ELR (cell line): Measurements from ENCODE around the gene EPN1.

ENCODE experiments used
- DNase-seq: peaks from one replicate; pipeline ENCODE4 v3.0.0-alpha.2; 2015; ENCODE audit warnings: low read depth

The EPN1 gene

DNA sequence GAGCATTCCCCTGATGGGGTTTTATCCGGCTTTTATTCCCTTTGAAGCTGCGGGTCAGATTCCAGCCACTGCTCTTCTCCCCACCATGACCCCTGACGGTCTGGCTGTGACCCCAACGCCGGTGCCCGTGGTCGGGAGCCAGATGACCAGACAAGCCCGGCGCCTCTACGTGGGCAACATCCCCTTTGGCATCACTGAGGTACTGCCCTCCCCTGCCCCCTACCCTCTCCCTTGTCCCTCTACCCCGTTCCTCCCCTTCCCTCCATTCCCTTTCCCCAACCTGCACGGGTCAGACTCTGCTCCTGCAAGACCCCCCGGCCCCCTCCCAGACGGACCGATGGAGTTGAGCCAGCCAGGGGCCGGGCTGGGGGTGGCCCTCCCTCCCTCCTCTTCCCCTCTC is 14.0 kb upstream of the EPN1 start:
- no peak for DNase-seq

DNA sequence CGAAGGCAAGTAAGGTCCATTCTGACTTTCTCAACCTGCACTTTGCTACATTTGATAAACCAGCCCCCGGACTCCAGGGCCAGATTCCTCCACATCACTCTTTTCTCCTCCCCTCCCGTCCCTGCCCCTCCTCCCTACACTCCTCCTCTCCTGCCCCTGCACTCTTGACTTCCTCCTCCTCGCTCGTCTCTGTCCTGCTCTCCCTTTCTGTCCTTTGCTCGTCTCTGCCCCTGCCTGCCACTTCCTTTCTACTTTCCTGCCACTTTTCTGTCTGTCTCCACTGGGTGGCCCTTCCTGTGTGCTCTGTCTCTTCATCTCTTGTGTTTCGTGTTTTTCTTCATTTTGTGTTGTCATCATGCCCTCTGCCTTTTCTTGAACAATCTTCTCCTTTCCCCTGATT is 13.2 kb upstream of the EPN1 start:
- no peak for DNase-seq

DNA sequence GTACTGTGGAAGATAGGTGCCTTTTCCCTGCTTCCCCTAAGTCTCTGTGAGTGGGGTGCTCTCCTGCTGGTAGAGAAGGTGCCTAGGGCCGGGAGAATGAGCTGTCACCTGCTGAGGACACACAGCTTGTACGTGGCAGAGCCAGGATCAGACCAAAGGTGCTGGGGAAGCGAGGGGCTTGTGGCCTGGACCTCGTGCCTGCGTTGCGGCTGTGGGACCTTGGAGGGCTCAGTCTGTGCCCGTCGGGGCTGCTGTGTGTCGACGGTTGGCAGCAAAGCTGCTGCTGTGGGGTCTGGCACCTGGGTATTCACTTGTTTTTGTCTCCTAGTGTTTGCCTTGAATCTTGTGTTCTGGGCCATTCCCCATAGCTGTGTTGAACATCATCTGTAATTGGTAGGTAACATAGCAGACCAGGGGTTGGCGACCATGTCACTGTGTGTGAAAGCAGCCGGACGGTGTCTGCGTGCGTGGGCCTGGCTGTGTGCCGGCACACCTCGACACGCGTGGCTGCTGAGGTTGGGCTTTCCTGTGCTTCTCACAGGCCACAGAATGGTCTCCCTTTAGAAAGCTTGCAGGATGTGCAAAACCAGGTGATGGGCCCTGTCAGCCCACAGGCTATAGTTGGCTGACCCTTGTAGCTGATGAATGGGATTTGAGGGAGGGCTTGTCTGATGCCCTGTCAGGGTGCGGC is 11.0 kb upstream of the EPN1 start:
- no peak for DNase-seq

DNA sequence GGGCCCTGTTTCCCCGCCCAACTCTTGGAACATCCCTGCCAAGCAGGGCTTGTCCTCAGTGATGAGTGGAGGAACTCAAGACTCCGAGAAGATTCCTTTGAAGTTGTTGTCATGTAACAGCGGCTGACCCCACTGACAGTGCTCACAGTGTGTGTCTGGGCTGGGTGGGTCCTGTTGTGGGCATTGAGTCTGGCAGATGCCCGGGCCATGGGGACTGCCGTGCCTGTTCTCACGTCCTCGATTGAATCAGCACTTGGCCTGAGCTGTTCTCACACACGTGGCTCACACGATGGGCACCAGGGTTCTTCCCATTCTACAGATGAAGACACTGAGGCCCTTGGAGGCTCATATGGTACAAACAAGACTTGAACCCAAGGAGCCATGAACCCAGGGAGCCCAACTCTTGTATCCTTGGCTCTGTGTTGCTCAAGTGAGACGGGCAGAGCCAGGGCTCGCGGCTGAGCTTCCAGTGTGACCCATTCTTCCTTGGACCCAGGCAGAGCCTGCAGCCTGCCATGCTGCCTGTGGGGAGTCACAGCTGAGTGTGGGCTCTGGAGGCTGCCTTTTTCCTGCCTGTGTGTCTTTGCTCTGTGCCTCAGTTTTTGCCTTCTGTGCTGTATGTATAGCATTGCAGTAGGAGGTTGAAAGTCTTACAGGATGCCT is 8.6 kb upstream of the EPN1 start:
- DNase-seq, result no peak

DNA sequence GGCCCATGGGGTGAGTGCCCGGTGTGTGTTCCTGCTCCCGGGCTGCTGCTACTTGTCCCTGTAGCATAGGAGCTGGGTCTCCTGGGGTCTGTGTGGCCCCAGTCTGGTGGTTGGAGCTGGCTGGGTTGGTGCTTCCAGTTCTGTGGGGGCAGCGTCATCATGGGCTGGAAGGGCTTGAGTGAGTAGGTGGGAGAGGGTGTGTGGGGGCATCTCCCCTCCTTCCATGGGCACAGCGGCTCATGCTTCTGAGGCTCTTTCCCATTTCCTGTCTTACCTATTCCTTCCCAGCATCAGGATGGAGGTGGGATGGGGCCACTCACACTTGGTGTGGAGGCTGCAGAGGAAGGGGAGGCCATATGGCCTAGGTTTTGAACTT is 8.0 kb upstream of the EPN1 start:
- no peak for DNase-seq

DNA sequence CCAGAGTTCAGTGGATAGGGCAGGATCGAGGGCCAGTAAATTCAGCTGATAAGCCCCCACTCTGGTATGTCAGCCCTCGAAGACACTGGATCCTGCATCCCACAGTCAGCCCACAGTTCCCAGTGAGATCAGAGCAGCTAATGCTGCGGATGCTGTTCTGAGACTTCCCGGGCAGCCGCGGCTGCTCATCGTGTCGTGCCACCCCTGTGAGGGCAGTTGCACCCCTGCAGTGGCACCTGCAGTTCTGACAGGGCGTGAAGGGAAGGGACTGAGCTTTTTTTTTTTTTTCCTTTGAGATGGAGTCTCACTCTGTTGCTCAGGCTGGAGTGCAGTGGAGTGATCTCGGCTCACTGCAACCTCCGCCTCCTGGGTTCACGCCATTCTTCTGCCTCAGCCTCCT is 7.5 kb upstream of the EPN1 start:
- DNase-seq, result no peak

DNA sequence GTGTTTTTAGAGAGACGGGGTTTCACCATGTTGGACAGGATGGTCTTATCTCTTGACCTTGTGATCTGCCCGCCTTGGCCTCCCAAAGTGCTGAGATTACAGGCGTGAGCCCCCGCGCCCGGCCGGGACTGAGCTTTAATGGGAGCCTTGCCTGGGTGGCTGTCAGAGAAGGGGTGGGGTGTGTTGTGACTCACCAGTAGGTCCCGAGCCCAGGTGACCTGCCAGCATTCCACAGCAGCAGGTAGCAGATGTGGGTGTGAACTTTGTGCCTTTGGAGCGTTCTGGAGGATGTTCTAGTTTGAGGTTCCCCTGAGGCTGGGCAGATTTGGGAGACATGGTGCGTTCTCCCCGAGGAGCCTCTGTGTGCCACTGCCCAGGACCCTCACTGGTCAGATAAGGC is 7.1 kb upstream of the EPN1 start:
- DNase-seq, result no peak

DNA sequence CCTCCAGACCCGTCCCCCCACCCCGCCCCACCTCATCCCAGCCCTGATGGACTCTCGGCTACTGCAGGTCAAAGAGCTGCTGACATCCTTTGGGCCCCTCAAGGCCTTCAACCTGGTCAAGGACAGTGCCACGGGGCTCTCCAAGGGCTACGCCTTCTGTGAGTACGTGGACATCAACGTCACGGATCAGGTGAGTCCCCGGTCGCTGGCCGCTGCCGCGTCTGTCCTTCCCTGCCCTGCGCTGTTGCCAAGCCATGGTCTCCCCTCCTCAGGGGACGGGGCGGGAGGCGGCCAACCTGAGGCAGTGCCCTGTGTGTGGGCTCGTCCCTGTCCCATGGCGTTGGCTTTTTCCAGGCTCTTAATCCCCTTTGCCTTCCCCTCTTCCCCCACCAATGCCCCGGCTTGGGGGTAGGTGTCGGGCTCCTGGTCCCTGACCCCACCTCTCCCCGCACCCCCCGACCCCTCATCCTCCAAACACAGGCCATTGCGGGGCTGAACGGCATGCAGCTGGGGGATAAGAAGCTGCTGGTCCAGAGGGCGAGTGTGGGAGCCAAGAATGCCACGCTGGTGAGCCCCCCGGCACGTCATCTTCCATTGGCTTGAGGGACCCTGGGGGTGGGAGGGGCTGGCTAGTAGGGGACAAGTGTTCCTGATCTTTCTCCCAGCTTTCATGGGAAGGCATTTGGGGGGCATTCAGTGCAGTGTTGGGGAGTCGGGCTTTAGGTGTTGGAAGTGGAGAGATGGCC is 6.2 kb upstream of the EPN1 start:
- DNase-seq, result no peak

DNA sequence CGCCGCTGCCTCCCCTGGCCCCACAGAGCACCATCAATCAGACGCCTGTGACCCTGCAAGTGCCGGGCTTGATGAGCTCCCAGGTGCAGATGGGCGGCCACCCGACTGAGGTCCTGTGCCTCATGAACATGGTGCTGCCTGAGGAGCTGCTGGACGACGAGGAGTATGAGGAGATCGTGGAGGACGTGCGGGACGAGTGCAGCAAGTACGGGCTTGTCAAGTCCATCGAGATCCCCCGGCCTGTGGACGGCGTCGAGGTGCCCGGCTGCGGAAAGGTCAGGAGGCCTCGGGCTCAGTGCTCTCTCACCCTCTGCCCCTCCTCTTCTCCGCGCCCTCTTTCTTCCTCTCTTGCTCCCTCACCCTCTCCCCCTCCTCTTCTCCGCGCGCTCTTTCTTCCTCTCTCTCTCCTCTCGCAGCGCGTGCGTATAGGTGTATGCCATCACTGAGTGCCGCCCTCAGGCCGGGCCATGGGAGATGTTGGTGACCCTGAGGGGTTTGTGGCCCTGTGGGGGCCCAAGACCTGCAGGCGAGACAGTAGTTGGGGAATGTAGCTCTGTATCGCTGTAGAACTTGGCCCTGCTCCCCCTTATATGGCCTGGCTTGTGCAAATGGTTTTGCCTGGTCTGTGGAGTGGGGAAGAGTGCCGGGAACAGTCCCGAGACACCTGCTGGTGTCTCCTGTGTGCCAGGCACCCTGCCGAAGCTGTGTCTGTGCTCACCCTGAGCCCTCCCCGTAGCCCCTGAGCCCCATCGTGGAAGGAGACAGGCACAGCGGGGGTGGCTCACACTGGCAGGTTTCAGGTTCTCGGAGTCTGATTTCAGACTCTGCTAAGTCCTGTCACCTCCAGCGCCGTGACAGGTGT is 5.4 kb upstream of the EPN1 start:
- DNase-seq, result no peak

DNA sequence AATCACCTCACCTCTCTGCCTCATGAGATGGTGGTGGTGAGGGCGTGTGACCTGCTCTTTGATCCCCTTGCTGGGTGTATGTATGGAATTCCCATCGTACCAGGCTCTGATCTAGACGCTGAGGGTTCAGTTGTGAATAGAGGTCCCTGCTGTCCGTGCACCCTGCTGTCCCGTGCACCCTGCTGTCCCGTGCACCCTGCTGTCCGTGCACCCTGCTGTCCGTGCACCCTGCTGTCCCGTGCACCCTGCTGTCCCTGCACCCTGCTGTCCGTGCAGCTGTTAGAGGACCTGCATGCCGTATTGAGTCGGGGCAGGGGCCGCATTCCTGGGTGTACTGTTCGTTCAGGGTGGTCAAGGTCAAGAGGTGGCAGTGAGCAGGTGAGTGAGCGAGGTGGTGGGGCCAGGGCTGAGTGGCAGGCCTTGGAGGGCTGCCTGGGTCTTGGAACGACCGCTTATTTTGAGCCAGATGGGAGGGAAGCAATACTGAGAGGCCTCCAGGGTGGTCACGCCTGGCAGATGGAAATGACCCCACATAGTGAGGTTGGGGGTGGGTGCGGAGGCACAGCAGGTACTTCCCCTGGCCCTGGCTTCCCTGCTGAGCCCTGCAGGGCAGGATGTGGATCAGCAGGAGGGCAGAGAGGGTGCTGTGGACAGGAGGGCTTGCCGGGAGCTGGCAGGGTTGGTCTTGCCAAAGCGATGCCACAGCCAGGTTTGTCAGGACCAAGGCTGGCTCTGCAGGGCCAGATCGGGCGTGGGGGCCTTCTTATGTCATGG is 4.6 kb upstream of the EPN1 start:
- no peak for DNase-seq

DNA sequence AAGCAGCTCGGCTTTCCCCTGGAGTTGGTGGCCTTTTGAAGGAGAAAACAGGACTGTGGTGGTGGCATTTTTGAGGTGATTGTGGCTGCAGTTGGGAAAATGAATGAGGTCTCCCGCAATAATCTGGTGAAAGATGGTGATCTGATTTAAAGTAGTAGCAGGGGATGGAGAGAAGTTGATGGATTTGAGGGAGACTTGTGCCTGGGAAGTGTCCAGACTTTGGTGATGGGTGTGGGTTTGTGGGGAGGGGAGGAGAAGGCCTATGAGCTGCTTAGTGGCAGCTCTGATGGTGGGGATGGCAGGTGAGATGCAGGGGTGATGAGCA is 4.0 kb upstream of the EPN1 start:
- no peak for DNase-seq

DNA sequence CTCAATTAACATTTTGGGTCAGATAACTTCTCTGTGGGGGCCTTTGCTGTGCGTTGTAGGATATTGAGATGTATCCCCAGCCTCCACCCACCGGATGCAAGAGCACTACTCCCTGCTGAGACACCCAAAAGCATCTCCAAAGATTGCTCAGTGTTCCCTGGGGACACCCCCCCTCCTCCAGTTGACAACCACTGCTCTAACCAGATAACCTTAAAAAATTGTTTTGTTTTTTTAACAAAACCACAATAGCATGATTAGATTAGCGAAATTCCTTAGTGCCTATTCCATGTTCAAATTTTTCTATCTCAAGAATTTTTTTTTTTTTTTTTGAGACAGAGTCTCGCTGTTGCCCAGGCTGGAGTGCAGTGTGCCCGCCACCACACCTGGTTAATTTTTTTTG is 2.6 kb upstream of the EPN1 start:
- DNase-seq, result peak; percentile 38

DNA sequence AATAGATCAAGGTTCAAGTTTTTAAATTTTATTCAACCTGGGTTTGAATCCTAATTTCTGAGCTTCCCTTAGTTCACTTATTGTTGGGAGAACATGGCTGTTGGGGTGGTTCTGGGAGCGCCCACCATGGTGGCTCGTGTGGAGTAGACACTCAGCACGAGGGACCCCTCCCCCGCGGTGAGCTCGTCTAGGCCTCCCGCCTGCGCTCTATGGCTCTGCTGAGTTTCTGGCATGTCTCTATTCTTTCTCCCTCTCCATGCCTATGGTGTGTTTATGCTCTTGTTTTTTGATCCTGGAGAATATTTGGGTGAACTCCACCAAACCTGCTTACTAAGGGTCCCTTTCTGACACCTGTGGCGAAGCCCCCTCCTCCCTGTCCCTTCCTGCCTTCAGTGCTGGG is 1.6 kb upstream of the EPN1 start:
- DNase-seq, result no peak

DNA sequence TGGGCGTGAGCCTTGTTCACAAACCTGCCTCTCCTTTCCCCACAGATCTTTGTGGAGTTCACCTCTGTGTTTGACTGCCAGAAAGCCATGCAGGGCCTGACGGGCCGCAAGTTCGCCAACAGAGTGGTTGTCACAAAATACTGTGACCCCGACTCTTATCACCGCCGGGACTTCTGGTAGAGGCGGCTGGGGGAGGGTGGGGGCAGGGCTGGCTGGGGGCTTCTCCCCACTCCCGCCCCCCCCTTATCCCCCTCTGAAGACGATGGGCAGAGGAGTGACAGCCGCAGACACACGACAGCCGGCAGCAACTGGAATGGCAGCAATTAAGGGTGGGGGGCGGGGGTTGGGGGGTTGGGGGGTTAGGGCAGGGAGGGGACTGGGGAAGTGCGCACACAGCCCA is 1.1 kb upstream of the EPN1 start:
- no peak for DNase-seq

DNA sequence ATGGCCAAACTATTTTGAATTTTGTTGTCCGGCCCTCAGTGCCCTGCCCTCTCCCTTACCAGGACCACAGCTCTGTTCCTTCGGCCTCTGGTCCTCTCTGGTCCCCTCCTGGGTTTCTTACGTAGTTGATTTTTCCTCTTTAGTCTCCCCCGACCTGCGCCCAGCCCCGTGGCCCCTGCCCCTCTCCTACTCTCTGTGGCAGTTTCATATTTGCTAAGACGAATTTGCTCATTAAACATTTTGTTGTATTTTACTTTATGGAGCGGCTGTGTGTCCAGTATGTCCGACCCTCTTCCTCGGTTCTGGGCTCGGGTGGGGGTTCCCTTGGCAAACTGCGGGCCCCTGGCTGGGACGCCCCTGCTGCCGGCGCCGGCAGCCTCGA is 576 bp upstream of the EPN1 start:
- DNase-seq, result no peak

DNA sequence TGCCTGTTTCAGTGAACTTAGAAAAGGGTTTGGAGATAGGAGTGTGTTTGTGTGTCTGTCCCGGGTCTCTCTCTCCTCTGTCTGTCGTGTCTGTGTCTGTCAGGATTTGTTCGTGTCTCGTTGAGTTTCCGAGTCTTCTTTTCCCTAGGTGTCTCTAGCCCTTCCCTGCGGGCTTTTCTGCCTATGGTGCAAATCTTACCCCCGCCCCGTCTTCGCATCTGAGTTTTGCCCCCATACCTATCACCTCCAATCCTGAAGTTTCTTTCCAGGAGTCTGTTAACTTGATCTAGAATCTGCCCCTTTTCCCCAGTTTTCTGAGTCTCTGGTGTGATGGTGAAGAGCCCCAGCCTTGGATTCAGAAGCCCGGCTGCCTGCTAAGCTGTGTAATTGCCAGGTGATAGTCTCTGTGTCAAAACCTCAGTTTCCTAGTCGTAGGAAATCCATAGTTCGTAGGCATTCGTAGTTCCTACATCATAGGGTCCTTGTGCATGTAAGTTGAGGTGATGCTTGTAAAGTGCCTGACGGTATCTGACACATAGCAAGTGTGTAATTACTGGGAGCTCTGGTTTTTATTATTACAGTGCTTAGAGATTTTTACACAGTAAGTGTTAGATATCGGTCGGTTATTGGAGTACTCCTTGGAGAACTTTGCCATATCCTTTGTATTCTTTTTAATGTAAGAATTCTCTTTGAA is 782 bp downstream of the EPN1 start:
- DNase-seq, result no peak

DNA sequence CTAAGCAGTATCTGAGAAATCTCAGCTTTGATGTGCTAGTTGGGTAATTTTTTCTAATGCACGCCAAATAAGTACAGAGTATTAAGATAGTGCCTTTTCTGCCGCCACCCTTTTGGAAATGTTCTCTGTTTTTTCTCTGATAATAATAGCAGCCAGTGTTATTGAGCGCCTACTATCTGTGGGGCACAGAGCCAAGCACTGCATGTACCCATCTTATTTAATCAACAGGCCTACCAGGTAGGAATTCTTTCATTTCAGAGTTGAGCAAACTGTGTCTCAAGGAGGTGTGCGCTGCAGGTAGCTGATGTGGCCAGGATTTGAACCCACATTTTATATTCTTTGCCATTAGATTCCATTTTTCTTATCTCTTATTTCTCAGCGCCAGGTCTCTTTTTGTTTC is 1.4 kb downstream of the EPN1 start:
- peak; percentile 34 for DNase-seq

DNA sequence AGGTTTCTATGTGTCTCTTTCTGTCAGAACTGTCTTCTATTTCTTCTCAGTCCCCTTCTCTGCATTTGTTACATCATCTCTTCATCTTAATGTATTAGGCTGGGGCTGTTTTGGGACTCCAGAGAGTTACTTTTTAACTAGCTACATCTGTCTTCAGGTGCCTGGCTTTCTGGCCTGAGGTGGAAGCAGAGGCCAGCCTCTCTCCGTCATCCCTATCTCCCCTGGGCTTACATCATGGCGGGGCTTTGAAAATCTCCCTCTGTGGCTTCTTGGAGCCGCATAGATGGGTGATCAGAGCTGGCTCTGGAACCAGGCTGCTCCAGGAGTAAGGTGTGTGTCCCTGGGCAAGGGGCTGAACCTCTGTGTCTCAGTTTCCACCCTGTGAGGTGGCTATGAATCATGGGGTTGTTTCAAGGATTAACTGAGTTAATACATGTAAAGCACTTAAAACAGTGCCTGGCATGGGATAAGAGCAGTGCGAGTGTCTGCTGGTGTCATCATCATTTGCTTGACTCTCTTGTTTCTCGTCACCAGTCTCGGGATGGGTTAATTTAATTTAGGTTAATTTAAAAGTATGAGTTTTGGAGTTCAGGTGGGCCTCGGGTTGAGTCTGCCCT is 2.0 kb downstream of the EPN1 start:
- DNase-seq, result no peak

DNA sequence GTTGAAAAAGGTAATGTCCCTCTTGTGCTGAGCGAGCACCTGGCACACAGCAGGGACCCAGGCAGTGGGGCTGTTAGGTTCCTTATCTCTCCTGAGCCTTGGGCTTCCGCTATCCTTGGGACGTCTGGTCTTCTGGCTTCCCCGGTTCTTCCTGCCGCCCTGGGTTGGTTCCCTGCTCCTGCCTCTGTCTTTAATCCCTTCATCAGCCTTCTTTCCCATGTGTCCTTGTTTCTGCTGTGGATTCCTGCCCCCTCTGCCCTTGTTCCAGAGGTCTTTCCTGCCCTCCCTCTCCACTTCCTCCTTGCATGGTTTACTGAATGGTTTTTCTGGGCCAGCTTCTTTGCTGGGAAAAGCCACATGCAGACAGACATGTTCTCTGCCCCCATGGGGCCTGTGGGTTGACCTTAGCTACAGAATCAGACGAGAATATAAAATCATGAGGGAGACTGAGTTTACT is 2.6 kb downstream of the EPN1 start:
- no peak for DNase-seq

DNA sequence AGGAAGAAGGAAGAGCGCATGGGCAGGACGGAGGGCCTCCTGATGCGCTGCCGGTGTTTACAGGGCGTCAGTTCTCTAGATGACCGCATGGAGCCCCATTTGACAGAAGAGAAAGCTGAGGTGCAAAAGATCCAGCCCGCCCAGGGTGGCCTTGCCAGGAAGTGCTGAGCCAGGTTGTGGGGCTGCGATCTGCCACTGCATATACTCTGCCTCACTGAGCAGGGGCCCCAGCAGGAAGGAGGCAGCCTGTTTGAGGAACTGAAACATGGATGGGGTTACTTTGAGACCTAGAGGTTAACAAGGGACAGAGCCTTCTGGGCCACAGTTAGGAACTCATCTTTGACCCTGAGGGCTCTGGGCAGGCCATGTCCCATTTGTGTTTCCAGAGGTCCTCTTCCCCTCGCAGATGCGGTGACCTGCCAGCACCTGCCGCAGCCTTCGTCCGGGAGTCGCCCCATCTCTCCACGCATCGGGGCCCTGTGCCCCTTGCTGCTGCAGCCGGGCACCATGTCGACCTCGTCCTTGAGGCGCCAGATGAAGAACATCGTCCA is 3.2 kb downstream of the EPN1 start:
- DNase-seq, result no peak
